GM18861 (cell line): Measurements from ENCODE around the gene TPI1.
"Not testable (repeated sequence)": the region's sequence is repeated elsewhere in the genome, so short reads cannot be mapped to it uniquely, and the experiment has no call there.

ENCODE experiments used
- ATAC-seq: cut with Tn5 transposase; IDR thresholded peaks from one replicate; pipeline ENCODE4 v1.9.1; 2021; ENCODE audit not compliant: unreplicated experiment

The TPI1 gene

GRCh38 chr12:6846316-6846869 lies 20.9 kb upstream of the TPI1 start:
- ATAC-seq = no peak

- no peak for ATAC-seq
Measured at GRCh38 chr12:6847676-6848075, 19.7 kb upstream of the TPI1 start.

GRCh38 chr12:6849427-6849826 lies 17.9 kb upstream of the TPI1 start:
- no peak for ATAC-seq

- no peak for ATAC-seq
Measured at GRCh38 chr12:6849976-6850560, 17.3 kb upstream of the TPI1 start.

GRCh38 chr12:6850796-6851152 lies 16.6 kb upstream of the TPI1 start:
- ATAC-seq = no peak

- peak; percentile 56 for ATAC-seq
Measured at GRCh38 chr12:6851153-6851920, 16.0 kb upstream of the TPI1 start, which contains the start of gene CDCA3. CDCA3 (minus strand) TSS chr12:6851286; CDS start chr12:6850952, 334 bp downstream.

- peak; percentile 79 for ATAC-seq
Measured at GRCh38 chr12:6851921-6852650, 15.2 kb upstream of the TPI1 start, which contains the start of gene USP5. USP5 (plus strand) TSS chr12:6852150; CDS start chr12:6852180, 30 bp downstream.

- ATAC-seq = no peak
Measured at GRCh38 chr12:6852651-6853354, 14.5 kb upstream of the TPI1 start.

GRCh38 chr12:6853626-6854025 lies 13.7 kb upstream of the TPI1 start:
- no peak for ATAC-seq

- no peak for ATAC-seq
Measured at GRCh38 chr12:6854036-6854435, 13.3 kb upstream of the TPI1 start.

- no peak for ATAC-seq
Measured at GRCh38 chr12:6855322-6855721, 12.0 kb upstream of the TPI1 start.

GRCh38 chr12:6858799-6859198 lies 8.5 kb upstream of the TPI1 start:
- no peak for ATAC-seq

- no peak for ATAC-seq
Measured at GRCh38 chr12:6860116-6860515, 7.2 kb upstream of the TPI1 start.

- ATAC-seq = no peak
Measured at GRCh38 chr12:6860942-6861341, 6.4 kb upstream of the TPI1 start.

- no peak for ATAC-seq
Measured at GRCh38 chr12:6861391-6861790, 5.9 kb upstream of the TPI1 start.

- no peak for ATAC-seq
Measured at GRCh38 chr12:6863033-6863432, 4.3 kb upstream of the TPI1 start.

- no peak for ATAC-seq
Measured at GRCh38 chr12:6863586-6864321, 3.6 kb upstream of the TPI1 start.

- ATAC-seq = not testable (repeated sequence)
Measured at GRCh38 chr12:6865307-6865706, 2.0 kb upstream of the TPI1 start.

- ATAC-seq = no peak
Measured at GRCh38 chr12:6866163-6866919, 990 bp upstream of the TPI1 start.
